ENCODE data around the gene SLC44A3.

SLC44A3 gene

DNA sequence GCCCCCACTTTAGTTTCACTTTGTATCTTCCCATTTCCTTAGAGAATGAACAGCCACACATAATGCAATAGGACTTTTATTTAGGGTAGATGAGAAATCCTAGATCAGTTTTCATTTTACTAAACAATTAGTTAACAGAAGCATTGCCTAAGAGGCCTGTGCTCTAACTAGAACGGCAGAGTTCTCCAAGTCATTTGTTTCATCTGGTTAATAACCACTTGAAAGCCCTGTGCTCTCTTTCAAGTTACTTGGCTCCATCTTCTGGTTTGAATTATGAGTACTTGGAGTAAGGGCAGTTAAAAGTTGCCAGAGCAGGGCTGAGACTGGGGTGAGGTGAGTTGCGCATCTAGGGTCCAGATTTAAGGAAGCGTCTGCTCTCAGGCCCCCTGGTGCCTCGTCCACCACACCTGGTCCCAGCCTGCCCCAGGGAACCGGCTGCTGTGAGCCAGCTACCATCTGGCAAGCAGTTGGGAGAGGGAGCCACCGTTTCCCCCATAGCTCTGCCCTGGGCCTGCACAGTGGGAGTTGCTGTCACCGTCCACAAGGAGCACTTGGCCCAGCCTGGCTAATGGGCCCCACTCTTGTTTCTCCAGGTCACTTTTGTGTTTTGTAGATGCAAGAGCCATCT lies 18.1 kb upstream of the SLC44A3 start:
- DNase-seq (ENCODE audit: low read depth in 2 of 2) = no peak

DNA sequence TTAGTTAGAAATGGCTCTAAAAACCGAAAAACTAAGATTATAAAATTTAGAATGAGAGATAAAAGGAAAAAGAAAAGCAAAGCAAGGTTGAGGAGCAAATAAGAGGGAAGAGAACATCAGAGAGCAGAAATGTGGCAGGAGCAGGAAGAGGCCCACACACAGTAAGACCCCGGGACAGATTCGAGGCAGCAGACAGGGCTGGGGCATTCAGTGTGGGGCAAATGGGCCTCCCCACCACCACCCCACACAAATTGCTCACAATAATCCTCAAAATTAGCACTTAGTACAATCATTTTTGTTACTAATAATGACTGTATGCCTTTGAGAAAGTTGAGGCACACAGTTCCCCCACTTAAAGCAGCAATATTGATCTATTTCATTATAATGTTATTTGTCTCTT lies 17.1 kb upstream of the SLC44A3 start:
- DNase-seq (ENCODE audit: low read depth in 2 of 2) = no peak

DNA sequence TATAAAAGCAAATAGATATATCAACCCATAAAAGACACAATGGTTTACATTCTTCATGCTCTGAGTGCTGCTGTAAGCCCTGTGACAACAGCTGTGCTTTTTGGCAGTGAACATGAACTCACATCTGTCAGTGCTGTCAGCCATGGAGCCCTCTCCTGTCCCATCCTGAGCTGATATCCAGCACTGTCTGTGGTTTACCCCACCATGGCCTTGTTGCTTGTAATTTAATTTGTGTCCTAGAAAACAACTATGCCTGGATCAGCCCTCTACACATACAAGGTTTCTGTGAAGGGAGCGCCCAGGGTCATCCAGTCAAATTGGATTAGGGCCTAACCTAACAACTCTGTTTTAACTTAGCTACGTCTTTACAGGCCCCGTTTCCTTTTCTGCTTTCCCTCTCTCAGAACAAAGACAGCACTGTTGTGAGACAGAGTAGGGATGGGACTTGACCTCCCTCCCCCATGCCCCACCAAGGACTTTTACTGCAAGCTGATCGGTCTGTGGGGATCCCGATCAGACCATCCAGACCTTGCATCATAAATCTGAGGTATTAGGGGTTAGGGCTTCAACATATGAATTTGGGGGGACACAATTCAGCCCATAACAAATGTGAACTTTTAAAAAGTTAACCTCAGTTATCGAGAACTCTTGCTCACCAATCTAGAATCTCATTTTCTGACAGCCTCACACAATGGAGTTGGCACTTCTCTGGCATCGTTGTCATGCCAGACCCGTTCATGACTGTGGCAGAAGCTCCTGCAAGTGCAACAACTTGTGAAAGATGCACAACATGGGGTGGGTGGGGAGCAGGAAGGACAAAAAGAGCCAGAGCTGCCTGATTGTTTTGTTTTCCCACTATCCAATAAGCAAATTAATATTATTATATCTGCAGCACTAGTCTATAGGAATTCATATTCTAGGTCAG lies 16.4 kb upstream of the SLC44A3 start:
- no peak for DNase-seq (ENCODE audit: low read depth in 2 of 2)

DNA sequence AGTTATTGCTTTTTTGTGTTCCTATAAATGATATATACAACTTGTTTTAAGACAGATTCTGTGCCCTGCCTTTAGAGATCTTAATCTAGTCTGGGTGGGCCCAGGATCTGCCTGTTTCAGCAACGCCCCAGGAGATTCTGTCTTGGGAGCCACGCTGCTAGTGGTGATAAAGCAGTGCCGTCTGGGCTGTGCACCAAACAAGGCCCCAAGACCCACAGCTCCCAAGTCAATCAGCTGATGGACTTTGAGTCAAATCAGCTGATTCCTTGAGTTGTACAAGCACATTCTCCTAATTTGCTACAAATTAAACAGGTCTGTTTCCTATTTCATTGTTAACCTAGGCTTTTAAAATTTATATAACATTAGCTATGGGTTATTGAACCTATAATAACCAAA lies 15.7 kb upstream of the SLC44A3 start:
- no peak for DNase-seq (ENCODE audit: low read depth in 2 of 2)

DNA sequence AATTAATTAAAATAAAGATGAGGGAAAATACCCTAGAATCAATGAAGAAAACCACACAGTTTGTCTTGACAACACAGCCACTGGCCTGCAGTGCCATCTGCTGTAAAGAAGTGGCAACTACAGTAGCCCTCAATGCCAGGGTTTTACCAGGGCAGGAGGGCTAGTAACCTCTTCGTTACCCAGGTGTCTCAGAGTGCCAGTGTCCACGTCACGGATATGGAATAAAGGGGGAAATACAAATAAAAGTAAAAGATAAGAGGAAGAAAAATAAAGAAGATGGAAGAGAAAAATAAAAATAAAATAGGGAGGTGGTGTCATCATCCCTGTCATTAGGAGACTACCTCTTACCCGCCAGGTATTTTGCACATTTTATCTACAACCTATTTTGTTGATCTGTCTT lies 14.2 kb upstream of the SLC44A3 start:
- peak; percentile 20 to 27 for DNase-seq (ENCODE audit: low read depth in 2 of 2)

DNA sequence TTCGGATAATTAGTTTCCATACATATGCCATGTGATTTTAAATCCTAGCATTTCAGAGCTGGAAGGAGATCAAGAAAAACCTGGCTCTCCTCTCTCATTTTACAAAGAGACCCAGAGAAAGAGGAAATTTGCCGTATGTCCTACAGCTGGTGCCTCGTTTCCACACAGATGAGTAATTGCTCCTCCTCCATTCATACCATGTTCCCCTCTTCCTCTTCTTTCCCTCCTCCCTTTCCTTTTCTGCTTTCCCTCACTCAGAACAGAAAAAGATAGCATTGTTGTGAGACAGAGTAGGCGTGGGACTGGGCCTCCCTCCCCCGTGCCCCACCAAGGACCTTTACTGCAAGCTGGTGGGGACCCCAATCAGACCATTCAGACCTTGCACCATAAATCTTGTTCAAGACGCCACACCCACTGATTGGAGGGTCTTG lies 13.7 kb upstream of the SLC44A3 start:
- no peak for DNase-seq (ENCODE audit: low read depth in 2 of 2)

DNA sequence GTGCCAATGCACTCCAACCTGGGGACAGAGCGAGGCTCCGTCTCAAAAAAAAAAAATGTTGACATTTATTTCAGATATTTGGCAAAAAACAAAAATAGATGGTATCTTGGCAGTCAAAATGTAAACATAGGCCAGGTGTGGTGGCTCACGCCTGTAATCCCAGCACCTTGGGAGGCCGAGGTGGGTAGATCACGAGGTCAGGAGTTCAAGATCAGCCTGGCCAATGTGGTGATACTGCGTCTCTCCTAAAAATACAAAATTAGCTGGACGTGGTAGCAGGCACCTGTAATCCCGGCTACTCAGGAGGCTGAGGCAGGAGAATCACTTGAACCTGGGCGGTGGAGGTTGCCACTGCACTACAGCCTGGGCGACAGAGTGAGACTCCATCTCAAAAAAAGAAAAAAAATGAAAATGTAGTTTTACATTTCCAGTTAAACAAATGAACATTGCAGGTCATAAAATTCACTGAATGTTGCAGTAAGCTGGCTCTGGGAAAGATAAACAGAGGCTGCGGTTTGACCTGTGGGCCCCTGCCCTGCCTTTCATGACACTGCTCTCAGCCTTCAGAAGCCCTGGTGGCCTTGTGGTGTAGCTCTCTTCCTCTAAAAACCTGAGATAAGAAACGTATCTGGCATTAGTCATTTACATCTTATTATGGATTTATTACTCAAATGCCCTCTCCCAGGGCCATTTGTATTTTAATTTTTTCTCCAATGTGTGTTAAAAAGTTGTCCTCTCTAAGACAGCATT lies 12.2 kb upstream of the SLC44A3 start:
- DNase-seq (ENCODE audit: low read depth in 2 of 2) = no peak

DNA sequence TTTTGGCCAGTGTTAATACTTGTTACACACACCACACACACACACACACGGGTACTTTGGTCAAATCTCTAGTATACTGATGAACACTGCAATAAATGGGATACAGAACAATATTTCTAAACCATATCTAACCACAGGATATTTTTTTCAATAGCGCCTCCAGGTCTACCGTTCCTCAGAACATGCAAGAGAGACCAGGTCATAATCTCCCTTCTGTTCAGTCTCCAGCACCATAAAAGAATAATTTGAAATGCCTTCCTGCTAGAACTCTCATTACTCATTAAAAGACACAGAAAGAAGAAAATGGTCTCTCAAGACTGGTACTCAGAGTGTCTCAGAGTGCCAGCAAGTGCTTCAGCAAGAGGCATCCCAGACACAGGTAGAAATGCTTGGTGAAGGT lies 11.5 kb upstream of the SLC44A3 start:
- no peak for DNase-seq (ENCODE audit: low read depth in 2 of 2)

DNA sequence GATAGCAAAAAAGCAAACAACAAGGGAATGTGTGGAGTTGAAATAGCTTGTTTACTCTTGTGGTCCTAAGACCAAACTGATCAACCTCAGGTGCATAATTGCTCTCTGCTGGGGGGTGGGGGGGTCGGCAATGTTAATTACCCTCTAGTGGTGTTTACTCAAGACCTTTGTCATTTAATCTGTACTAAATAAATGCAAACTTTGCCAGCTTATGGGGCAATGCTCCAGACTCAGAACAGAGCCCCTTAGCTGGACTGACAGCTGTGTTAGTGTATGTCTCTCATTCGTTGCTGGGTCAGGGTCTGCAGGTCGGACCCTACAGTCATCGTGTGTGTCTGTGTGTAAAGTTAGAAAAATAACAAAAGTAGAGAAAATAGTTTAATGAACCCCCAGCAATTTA lies 7.2 kb upstream of the SLC44A3 start:
- DNase-seq (ENCODE audit: low read depth in 2 of 2) = no peak

DNA sequence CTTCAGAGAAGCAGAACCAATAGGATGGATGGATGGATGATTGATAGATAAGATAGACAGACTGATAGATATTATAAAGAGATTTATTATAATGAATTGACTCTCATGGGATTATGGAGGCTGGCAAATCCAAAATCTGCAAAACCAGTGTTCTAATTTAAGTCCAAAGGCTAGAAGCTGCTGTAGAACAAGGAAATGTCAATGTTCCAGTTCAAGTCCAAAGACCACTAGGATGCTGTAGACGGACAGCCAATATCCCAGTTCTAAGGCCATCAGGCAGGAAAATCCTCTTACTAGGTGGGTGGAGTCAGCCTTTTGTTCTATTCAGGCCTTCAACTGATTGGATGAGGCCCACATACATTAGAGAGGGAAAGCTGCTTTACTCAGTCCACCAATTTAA lies 4.1 kb upstream of the SLC44A3 start:
- no peak for DNase-seq (ENCODE audit: low read depth in 2 of 2)

DNA sequence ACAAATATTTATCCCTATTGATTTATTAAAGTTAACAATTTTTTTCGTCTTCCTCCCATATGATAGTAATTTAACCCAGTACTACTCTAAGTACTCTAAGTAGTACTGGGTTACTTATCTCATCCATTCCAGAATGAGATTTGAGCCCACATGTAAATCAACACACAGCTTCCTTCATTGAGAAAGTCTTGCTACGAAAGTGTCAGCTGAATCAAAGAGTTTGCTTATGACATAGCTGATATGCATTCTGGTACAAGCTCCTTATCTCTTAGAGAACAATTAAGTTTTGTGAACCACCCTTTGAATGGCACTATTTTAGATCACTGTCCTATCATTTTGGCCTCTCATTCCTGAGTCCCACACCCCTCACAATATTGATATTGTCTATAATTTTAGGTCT lies 2.4 kb upstream of the SLC44A3 start:
- DNase-seq (ENCODE audit: low read depth in 2 of 2) = no peak

DNA sequence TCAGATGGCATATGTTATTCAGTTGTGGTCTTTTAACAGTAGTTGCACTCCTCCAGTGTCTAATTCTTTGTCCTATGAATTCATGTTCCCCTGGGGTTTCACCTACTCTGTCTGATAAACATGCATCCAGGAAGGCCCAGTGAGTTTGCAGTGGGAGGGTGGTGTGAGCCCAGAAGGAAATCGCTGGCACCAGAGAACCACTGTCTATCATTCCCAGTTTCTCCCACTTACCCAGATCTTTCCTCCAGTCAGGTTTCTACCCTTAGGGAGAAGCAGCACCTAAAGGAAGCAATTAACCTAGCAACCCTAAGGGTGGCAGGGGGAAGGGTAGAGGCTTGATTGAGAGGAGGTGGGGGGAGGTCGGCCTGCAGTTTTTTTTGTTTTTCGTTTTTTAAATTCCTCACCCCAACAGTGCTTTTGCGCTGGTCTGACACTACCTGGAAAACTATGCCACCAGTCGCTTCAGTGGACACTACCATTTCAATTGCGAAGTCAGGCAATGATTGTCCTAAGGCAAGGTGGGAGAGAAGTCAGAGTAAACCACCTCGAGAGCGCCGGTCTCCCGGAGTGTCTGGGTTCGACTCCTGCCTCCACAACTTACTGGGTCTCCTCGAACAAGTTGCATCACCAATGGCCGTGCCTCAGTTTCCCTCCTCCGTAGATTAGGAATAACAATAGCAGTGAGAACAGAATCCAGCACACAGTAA lies 766 bp upstream of the SLC44A3 start:
- DNase-seq (ENCODE audit: low read depth in 2 of 2) = no peak

DNA sequence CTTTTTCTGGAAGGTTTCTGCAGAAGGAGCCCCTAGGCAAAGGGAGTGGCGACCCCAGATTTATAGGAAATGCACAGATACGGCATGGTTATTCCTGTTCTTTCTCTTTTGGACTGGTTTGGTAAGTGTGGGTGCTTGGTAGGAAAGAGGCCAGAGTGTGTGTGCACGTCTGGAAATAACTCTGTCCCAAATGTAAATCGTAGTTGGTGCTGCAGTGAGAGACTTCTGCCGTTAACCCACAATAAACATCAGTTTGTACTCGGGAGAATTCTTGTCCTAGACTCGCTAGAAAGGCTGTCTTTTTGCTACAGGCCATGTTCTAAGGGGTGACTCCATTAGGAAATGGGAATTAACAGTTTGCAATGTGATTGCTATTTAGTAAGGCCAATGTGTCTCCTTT lies 779 bp downstream of the SLC44A3 start:
- DNase-seq (ENCODE audit: low read depth in 2 of 2) = no peak

DNA sequence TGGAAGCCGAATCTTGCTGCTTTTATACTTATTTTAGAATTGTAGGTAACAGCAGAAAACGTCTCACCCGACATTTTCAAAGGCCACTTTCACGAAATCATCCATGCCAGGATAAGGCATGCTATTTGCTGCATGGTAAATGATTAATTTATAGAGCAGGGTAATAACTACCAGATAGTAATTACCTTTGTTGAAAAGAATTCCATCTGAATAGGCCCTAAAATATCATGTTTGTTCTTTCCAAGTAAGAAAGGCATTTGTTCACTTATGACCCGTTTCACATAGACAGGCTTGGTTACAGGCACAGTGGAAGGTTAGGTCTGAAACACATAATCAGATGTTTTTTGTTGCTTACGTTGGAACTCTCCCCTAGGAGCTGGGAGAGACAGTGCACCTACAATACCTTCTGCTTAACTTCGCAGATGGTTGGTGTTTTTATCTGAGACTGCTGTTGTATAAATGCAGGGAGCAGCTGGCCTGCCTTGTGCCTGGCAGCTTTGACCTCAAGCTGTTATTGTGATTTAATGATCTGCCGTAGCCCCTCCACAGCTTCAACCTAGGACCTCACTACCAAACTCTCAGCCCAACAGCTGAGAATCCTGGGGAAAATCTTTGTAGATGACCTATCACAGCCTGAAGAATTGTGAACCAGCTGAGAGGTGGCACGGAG lies 1.6 kb downstream of the SLC44A3 start:
- DNase-seq (ENCODE audit: low read depth in 2 of 2) = no peak

DNA sequence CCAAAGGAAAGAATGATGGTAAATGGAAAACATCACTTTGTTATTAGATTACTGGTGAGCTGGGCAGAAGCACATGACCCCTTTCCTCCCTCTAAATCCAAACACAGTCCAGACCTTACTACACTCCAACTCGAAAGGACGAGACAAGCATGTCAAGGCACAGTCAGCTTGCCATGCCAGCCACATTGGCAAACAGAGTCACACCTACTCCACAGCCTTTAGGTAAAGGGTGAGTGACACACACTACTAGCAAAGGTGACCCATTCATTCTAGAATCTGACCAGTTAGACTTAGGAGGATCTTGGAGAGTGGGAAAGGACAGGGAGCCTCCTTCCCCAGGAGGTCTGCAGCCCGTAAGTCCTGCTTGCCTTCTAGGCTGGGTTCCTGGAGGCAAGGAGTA lies 3.0 kb downstream of the SLC44A3 start:
- DNase-seq (ENCODE audit: low read depth in 2 of 2) = no peak

DNA sequence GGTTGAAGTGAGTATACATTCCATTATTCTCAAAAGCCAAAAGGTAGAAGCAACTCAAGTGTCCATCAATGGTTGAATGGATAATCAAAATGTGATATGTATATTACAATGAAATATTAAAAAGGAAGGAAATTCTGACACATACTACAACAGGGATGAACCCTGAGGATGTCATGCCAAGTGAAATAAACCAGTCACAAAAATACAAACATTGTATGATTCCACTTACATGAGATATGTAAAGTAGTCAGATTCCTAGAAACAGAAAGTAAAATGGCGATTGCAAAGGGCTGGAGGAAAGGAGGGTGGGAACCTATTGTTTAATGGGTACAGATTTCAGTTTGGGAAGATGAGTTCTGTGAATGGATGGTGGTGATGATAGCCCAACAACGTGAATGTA lies 5.8 kb downstream of the SLC44A3 start:
- DNase-seq (ENCODE audit: low read depth in 2 of 2) = no peak

DNA sequence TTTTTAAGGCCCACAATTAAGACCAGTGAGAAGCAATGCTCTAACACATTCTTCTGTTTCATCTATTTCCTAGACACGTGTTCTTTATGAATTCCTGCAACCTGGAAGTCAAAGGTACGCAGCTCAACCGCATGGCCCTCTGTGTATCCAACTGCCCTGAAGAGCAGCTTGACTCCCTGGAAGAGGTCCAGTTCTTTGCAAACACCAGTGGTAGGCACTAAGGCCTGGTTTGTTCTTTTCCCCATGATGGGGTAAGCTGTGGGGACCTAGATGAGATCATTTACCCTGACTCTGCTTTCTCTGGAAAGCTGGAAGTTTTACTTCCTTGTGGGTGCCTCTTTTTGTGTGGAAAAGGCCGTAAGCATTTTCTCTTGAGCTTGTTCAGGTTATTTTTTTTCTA lies 7.3 kb downstream of the SLC44A3 start:
- DNase-seq (ENCODE audit: low read depth in 2 of 2) = no peak

DNA sequence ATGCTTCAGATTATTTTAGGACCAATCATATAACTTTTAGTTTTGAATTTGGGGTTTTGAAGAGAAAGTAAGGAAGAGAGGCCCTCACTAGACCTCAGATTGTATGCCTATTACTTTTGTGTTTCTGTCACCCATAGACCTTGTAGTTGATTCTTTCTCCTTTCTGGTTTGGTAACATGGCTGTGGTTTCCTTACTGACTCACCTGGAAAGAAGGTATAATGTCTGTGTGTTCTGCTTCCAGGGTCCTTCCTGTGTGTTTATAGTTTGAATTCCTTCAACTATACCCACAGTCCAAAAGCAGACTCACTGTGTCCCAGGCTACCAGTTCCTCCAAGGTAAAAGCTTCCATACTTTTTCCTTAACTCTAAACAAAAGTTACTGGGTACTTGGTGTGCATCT lies 8.1 kb downstream of the SLC44A3 start:
- no peak for DNase-seq (ENCODE audit: low read depth in 2 of 2)

DNA sequence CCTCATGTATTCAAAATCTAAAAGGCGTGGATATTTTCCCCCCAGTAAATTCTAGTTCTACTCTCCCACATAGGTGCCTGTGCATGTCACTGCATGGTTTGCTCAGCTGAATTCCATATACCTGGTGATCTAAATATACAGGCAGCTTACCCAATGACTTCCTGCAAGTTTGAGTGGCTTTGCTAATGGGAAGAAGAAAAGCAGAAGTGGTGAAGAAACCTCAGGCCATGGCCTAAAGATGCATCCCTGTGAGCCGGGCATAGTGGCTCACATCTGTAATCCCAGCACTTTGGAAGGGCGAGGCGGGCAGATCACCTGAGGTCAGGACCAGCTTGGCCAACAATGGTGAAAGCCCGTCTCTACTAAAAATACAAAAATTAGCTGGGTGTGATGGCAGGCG lies 11.5 kb downstream of the SLC44A3 start:
- no peak for DNase-seq (ENCODE audit: low read depth in 2 of 2)

DNA sequence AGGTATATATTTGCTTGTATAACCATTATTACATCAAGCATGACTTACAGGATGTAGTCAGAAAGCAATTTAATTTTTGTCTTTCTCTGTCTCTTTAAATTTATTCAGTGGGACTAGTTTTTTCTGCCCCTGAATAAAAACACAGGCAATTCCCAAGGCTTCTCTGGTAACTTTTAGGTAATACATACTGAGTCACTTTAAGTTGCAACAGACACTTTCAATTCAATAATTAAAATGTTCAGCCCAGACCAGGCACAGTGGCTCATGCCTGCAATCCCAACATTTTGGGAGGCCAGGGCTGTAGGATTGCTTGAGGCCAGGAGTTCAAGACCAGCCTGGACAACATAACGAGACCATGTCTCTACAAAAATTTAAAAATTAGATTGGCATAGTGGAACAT lies 12.3 kb downstream of the SLC44A3 start:
- DNase-seq (ENCODE audit: low read depth in 2 of 2) = no peak

DNA sequence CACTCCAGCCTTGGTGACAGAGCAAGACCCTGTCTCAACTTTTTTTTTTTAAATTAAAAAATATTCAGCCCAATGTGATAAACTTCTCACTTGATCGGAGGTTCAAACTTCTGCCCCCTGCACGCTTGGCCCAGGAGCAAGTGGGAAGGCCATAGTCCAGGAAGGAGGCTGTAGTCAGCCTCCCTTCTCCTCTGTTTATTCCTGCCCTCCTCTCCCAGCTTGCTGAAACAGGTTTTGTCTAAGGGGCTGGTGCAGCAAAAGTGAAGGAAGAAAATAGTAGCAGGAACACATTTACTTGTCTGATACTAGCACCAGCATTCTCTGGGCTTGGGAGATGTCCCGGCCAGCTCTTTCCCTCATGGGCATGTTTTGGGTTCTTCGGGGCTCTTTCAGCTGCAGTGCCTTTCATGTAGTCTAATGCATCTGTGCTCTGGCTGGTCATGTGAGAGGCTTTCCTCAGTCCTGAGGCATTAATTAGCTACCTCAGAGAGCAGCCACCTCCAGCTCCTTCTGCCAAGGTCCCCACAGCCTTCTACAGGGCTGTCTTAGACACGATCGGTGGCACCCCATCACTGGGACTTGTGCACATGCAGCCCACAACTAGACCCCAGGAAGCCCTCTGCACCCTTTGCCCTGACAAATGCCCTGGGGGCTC lies 12.9 kb downstream of the SLC44A3 start:
- DNase-seq (ENCODE audit: low read depth in 2 of 2) = no peak
